ENCODE results near the gene CARNS1.

GRCh38 chr11:67453816-67454732 is 38.6 kb downstream of the CARNS1 start:
- TF ChIP-seq CTCF (IDR thresholded peaks at IDR 0.05; ENCODE audit: insufficient read depth, low read length): no peak
- no peak for TF ChIP-seq GABPA (IDR thresholded peaks at IDR 0.05; ENCODE audit: low read depth)

Data from HL-60 (cell line).